ENCODE results near the gene SLC25A15. TPM values are rescaled to one million over a fixed set of nuclear protein-coding genes. Genes with fewer than 3 reads are reported as not detected.

SLC25A15 gene
- 10 to 100 TPM in 2 of 4 donors, 1 to 10 TPM in 2; 3.0 to 30.6 (median 10.1) TPM for total RNA-seq

GRCh38 chr13:40789275-40790153 is at the start of gene SLC25A15:
Gene SLC25A15, plus strand, starts transcription at chr13:40789611. Its CDS starts 3,616 bp downstream, at chr13:40793227.
- Histone ChIP-seq H3K4me1 (peaks cover 5 to 13% (median 10%) of the 10 kb centered on the region in 4 donors), H3K4me3 (peak within 1 kb of the TSS; percentile 52 to 78 (median 65)), H3K36me3 (no peaks in the 10 kb centered on the region), H3K9me3 (no peaks in the 10 kb centered on the region), H3K27me3 (no peaks in the 10 kb centered on the region), H3K27ac (peak within 1 kb of the TSS; percentile 87 to 92 (median 88))
- intact Hi-C loops (cut with DNase I; ENCODE audit: low total_unique reads): no loop called here
- WGBS, 2 donors (ENCODE audit: low coverage in 1 of 2): 3% methylated on average over 37 of the region's 101 CpGs; no CpG with 5 or more reads in 1 of the 2 donors
- TF ChIP-seq POLR2A (IDR thresholded peaks at IDR 0.05): peak; percentile 37
- TF ChIP-seq EP300 (IDR thresholded peaks at IDR 0.05; ENCODE audit: low read depth): no peak
- peak in 2 of 5 experiments; percentile 20 to 42 for TF ChIP-seq CTCF (IDR thresholded peaks at IDR 0.05)
- peak in 1 of 3 donors; percentile 49 for TF ChIP-seq POLR2AphosphoS5 (IDR thresholded peaks at IDR 0.05)
- DNase-seq: peak; percentile 88
- in situ Hi-C loops (cut with MboI; ENCODE audit: low pct_ligation_motif_present in 1 of 4, low pct_unique_long_range_greater_than_20kb in 1 of 4, low sequenced_read_pairs in 3 of 4): loop anchor here in 3 of 4 donors (10.0 to 25.0 kb wide), 4 partner anchors 125 to 448 kb away; partner anchors contain the start of gene WBP4 (in 1 of the 3)

DNA sequence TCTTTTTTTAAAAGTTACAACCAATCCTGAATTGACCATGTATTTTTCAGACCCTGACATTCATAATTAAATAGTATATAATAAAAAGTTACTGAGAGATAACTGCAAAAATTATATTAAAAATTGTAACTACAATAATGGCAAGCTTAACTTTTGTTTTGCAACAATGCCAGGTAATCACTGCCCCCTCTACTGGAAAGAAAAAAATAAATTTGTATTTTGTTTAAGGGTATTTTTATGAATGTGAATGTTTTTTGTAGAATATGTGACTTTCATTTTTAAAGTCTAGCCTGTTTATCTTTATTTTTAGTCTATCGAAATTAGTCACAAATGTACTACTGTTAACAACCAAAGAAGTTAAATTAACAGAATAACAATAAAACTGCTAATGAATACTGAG is 40.1 kb upstream of the SLC25A15 start:
- Histone ChIP-seq H3K4me3 (no peak overlapping the region), H3K27ac (no peak overlapping the region), H3K36me3 (peaks cover 0 to 25% (median 7%) of the 10 kb centered on the region in 4 donors), H3K4me1 (no peaks in the 10 kb centered on the region), H3K27me3 (no peaks in the 10 kb centered on the region), H3K9me3 (no peaks in the 10 kb centered on the region)
- WGBS, 2 donors (ENCODE audit: low coverage in 1 of 2): 86 to 88% methylated on average over 1 of the region's 1 CpG
- TF ChIP-seq POLR2A (IDR thresholded peaks at IDR 0.05) (no peak), CTCF (IDR thresholded peaks at IDR 0.05) (peak in 1 of 5 experiments; percentile 3)
- in situ Hi-C loops (cut with MboI; ENCODE audit: low pct_ligation_motif_present in 1 of 4, low pct_unique_long_range_greater_than_20kb in 1 of 4, low sequenced_read_pairs in 3 of 4) (no loop called here), intact Hi-C loops (cut with DNase I; ENCODE audit: low total_unique reads) (no loop called here)
- DNase-seq: no peak

DNA sequence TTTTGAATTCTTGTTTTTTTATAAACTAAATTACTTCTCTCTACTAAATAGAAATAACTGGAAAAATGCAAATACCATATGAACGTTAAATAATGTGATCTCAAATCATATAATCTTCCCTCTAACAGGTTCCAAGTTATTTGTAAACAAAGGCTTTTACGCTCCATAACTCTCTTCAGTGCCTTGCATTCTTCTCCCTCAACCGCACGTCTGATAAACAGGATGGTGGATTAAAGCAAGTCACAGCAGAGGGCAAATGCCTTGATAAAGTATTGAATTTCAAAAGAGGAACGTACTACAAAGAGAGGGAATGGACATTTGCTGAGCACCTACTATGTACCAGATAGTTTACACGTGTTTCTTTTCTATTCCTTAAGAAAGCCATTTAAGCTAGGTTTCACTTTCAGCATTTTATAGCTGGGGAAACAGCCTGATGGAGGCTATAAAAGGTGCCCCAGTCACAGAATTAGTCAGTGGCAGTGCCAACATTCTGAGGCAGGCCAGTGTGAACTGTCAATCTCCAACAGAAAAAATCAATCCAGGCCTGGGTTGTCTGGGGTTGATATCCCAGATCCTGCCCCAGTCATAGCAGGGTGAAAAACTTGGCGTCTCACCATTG is 34.2 kb upstream of the SLC25A15 start:
- 46 to 54% methylated on average over 7 of the region's 7 CpGs for WGBS, 2 donors (ENCODE audit: low coverage in 1 of 2)
- no peaks in the 10 kb centered on the region for H3K9me3 ChIP-seq
- TF ChIP-seq POLR2A (IDR thresholded peaks at IDR 0.05) (no peak), EP300 (IDR thresholded peaks at IDR 0.05; ENCODE audit: low read depth) (no peak), POLR2AphosphoS5 (IDR thresholded peaks at IDR 0.05) (no peak), CTCF (IDR thresholded peaks at IDR 0.05) (no peak)
- H3K4me1 ChIP-seq: peaks cover 0 to 3% (median 1%) of the 10 kb centered on the region in 4 donors
- peak overlapping the region; percentile 17 to 40 (median 22) for H3K27ac ChIP-seq
- intact Hi-C loops (cut with DNase I; ENCODE audit: low total_unique reads): no loop called here
- in situ Hi-C loops (cut with MboI; ENCODE audit: low pct_ligation_motif_present in 1 of 4, low pct_unique_long_range_greater_than_20kb in 1 of 4, low sequenced_read_pairs in 3 of 4): no loop called here
- no peaks in the 10 kb centered on the region for H3K27me3 ChIP-seq
- peak; percentile 42 for DNase-seq
- no peak overlapping the region for H3K4me3 ChIP-seq
- H3K36me3 ChIP-seq: peaks cover 0 to 46% (median 6%) of the 10 kb centered on the region in 4 donors

DNA sequence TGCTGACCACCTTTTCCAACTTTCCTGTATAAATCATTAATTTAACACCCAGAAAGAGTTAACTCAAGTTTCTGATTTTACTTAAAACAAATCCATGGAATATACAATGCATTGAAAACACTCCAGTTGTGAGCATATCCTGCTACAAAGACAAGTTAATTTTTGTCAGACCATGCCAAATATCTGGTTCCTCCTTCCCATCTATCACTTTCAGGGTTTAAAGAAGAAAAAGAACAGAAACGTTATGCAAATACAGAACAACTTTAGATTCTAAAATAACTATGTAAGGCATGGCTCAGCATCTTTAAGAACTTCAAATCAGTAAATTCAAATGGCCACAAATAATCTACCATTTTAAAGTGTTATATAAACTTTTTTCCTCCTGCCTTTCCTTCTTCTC is 33.4 kb upstream of the SLC25A15 start:
- Histone ChIP-seq H3K27me3 (no peaks in the 10 kb centered on the region), H3K4me1 (peaks cover 0 to 3% (median 1%) of the 10 kb centered on the region in 4 donors), H3K9me3 (no peaks in the 10 kb centered on the region), H3K27ac (peak overlapping the region in 2 of 4 donors; percentile 21 to 22), H3K36me3 (peaks cover 0 to 52% (median 4%) of the 10 kb centered on the region in 4 donors), H3K4me3 (no peak overlapping the region)
- DNase-seq: no peak
- no peak for TF ChIP-seq POLR2AphosphoS5 (IDR thresholded peaks at IDR 0.05)
- no peak for TF ChIP-seq EP300 (IDR thresholded peaks at IDR 0.05; ENCODE audit: low read depth)
- TF ChIP-seq POLR2A (IDR thresholded peaks at IDR 0.05): no peak
- TF ChIP-seq CTCF (IDR thresholded peaks at IDR 0.05): no peak
- WGBS, 2 donors (ENCODE audit: low coverage in 1 of 2): 50 to 64% methylated on average over 1 of the region's 1 CpG
- in situ Hi-C loops (cut with MboI; ENCODE audit: low pct_ligation_motif_present in 1 of 4, low pct_unique_long_range_greater_than_20kb in 1 of 4, low sequenced_read_pairs in 3 of 4) (no loop called here), intact Hi-C loops (cut with DNase I; ENCODE audit: low total_unique reads) (no loop called here)
